NCI-H1436 (cell line): ENCODE measurements around the gene DLG1.

Source experiments
- DNase-seq: peaks from one replicate; lab custom pipeline; 2025; lab: John Stamatoyannopoulos, UW

DLG1 gene

GRCh38 chr3:196997311-196997710 lies 301.1 kb downstream of the DLG1 start:
- no peak for DNase-seq

GRCh38 chr3:196996454-196997265 lies 301.8 kb downstream of the DLG1 start:
- DNase-seq = peak; percentile 50

DNA sequence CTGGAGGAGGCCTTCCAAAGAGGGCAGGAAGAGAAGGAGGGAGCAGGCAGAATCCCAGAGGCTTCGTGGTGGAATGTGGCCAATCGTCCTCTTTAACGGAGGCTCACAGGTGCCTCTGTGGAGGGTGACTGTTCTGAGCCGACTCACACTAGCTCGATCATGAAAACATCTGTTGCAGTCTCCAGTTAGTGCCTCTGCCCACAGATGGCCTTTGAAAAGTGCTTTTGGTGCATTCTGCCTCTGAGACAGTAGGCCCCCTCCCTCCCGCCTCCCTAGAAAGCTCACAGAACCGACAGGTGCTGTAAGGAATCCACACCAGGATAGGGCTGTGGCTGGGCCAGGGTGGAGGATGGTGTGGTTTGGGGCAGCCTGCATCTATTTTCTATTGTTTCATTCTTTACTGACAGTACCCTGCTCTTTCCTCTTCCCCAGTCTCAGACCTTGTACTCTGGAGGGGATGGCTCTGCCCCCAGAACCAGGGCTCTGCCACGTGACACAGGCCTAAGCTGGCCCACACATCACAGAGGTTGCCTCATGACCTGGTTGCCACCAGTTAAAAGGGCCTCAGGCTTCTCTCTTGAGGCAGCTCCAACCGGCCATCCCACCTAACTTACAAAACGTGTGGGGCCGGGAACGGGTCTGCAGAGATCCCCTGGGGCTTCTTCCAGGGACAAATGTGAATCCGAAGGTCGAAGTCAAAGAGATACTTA lies 302.6 kb downstream of the DLG1 start:
- no peak for DNase-seq

DNA sequence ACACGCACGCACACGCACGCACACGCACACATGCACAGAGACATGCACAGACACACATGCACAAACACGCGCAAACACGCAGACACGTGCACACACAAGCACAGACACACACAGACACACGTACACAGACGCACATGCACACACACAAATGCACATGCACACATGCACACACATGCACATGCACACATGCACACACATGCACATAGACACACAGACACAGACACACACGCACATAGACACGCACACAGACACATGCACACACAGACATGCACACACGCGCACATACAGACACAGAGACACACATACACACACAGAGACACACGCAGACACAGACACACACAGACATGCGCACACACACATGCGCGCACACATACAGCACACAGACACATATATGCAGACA lies 303.4 kb downstream of the DLG1 start:
- no peak for DNase-seq

DNA sequence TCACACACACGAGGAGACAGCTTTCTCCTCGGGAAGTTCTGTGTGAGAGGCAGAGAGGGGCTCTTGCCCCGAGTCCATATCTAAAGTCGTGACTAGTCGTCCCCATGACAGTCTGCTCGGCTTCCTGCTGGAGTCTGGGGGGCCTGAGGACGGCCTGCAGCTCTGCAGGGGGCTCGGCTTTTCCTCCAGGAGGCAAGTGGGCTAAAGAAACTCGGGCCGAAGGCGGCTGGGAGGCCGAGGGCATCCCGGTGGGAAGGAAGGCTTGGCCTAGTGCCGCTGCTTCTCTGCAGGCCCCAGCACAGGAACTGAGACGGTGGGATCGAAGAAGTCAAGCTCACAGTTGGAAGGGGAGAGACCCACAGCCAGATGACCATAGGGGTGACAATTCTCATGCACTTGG lies 304.4 kb downstream of the DLG1 start:
- DNase-seq = no peak
